Activated naive CD8-positive, alpha-beta T cell treated with anti-CD3 and anti-CD28 coated beads for 36 hours (primary cell): ENCODE data around the gene PTGR2. TPM values are rescaled to one million over a fixed set of nuclear protein-coding genes. Genes with fewer than 3 reads are reported as not detected.
A peak's percentile ranks its signal among the peaks of the same experiment; 100 is the strongest.
"Not testable (repeated sequence)": the region's sequence is repeated elsewhere in the genome, so short reads cannot be mapped to it uniquely, and the experiment has no call there.

ENCODE experiments used
- DNase-seq: peaks from one replicate; pipeline ENCODE4 v3.0.0; 2021
- H3K27ac Mint-ChIP-seq: one replicate; pipeline ENCODE4 v1.8.0; 2022; ENCODE audit warnings: mild to moderate bottlenecking, moderate library complexity, mixed read lengths
- H3K27me3 Mint-ChIP-seq: one replicate; pipeline ENCODE4 v1.8.0; 2022; ENCODE audit warnings: mild to moderate bottlenecking, mixed read lengths
- H3K36me3 Mint-ChIP-seq: one replicate; pipeline ENCODE4 v1.8.0; 2021; ENCODE audit warnings: mild to moderate bottlenecking, mixed read lengths
- H3K4me1 Mint-ChIP-seq: one replicate; pipeline ENCODE4 v1.8.0; 2021; ENCODE audit warnings: mixed read lengths
- H3K4me3 Mint-ChIP-seq: one replicate; pipeline ENCODE4 v1.8.0; 2022; ENCODE audit warnings: mild to moderate bottlenecking, moderate library complexity, mixed read lengths
- H3K9me3 Mint-ChIP-seq: one replicate; pipeline ENCODE4 v1.8.0; 2022; ENCODE audit warnings: mixed read lengths
- total RNA-seq, 2 experiments: library from RNA; stranded (reverse); gene quantifications; one replicate each; pipeline ENCODE4 v1.2.3, GENCODE V29; 2021

PTGR2 gene
- total RNA-seq, 2 experiments from 2014 or later, result 6.5 to 6.7 TPM

DNA sequence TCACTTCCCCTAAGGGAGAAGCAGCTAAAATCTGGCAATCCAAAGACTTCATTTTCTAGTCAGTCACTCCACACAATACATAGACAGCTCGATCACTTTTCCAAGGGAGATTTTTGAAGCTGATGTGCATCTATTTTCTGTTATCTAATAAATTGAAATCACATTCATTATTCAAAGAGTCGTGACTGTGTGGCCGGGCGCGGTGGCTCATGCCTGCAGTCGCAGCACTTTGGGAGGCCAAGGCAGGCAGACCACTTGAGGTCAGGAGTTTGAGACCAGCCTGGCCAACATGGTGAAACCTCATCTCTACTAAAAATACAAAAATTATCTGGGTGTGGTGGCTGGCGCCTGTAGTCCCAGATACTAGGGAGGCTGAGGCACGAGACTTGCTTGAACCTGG, 27.1 kb upstream of the PTGR2 start:
- no peak overlapping the region for H3K27ac Mint-ChIP-seq
- DNase-seq, result no peak
- H3K4me3 Mint-ChIP-seq, result no peak overlapping the region
- no peaks in the 10 kb centered on the region for H3K9me3 Mint-ChIP-seq
- H3K27me3 Mint-ChIP-seq, result peaks cover 3% of the 10 kb centered on the region
- H3K4me1 Mint-ChIP-seq, result peaks cover 8% of the 10 kb centered on the region
- no peaks in the 10 kb centered on the region for H3K36me3 Mint-ChIP-seq

DNA sequence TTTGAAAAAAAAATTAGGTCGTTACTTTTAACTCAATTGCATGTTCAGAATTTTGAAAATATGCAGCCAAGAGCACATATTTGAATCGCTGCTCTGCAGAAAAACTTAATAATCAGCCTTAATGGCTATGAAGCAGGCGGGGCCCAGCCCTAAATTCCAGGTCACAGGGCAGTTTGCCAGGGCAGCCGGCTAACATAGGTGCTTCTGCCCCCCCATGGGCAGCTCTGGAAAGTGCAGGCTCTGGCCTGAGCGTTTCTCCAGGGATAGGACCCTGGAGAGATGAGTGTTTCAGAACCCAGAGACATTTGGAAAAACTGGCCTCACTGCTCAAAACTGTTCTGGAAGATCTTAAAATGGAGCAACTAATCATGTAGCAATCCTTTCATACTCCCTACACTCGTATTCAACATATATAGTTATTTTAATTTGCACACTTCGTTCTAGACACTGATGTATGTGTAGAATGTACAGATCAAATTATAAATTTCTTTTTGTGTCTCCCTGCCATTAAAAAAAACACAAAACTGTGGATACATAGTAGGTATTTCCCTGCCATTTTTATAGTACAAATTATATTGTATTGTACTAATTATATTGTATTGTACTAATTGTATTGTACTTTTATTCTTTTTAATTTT, 26.0 kb upstream of the PTGR2 start:
- peaks cover 17% of the 10 kb centered on the region for H3K4me1 Mint-ChIP-seq
- no peaks in the 10 kb centered on the region for H3K36me3 Mint-ChIP-seq
- DNase-seq, result peak; percentile 78
- H3K9me3 Mint-ChIP-seq, result no peaks in the 10 kb centered on the region
- H3K27ac Mint-ChIP-seq, result no peak overlapping the region
- no peak overlapping the region for H3K4me3 Mint-ChIP-seq
- peaks cover 3% of the 10 kb centered on the region for H3K27me3 Mint-ChIP-seq

DNA sequence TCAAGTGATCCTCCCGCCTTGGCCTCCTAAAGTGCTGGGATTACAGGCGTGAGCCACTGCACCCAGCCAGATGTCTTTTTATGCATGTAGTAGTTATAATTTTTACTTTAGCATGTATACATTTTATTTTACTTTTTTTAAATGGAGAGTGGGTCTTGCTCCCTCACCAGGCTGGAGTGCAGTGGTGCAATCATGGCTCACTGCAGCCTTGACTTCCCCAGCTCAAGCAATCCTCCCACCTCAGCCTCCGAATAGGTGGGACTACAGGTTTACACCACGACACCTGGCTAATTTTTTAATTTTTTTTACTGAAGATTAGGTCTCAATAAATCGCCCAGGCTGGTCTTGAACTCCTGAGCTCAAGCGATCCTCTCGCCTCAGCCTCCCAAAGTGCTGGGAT, 24.4 kb upstream of the PTGR2 start:
- not testable (repeated sequence) for DNase-seq, H3K36me3 Mint-ChIP-seq, H3K9me3 Mint-ChIP-seq, H3K27ac Mint-ChIP-seq, H3K27me3 Mint-ChIP-seq, H3K4me3 Mint-ChIP-seq
- H3K4me1 Mint-ChIP-seq, result peaks cover 17% of the 10 kb centered on the region

DNA sequence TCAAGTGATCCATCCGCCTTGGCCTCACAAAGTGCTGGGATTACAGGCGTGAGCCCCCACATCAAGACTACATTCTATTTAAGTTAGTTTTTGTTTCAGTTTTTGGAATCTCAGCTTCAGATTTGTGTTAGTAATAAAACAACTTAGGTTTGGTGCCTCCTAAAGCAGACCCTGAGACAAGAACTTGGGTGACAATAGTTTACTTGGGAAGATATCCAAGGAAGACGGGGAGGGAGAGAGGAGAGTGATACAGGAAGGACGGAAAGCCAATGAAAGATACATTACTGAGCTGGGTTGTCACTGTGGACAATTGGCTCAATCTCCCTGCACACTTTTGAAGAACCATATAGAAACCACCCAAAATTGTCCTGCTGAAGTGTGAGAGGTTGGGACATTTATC, 22.6 kb upstream of the PTGR2 start:
- H3K36me3 Mint-ChIP-seq, result no peaks in the 10 kb centered on the region
- H3K27me3 Mint-ChIP-seq, result no peaks in the 10 kb centered on the region
- DNase-seq, result no peak
- H3K27ac Mint-ChIP-seq, result no peak overlapping the region
- H3K4me3 Mint-ChIP-seq, result no peak overlapping the region
- peaks cover 15% of the 10 kb centered on the region for H3K4me1 Mint-ChIP-seq
- H3K9me3 Mint-ChIP-seq, result no peaks in the 10 kb centered on the region

DNA sequence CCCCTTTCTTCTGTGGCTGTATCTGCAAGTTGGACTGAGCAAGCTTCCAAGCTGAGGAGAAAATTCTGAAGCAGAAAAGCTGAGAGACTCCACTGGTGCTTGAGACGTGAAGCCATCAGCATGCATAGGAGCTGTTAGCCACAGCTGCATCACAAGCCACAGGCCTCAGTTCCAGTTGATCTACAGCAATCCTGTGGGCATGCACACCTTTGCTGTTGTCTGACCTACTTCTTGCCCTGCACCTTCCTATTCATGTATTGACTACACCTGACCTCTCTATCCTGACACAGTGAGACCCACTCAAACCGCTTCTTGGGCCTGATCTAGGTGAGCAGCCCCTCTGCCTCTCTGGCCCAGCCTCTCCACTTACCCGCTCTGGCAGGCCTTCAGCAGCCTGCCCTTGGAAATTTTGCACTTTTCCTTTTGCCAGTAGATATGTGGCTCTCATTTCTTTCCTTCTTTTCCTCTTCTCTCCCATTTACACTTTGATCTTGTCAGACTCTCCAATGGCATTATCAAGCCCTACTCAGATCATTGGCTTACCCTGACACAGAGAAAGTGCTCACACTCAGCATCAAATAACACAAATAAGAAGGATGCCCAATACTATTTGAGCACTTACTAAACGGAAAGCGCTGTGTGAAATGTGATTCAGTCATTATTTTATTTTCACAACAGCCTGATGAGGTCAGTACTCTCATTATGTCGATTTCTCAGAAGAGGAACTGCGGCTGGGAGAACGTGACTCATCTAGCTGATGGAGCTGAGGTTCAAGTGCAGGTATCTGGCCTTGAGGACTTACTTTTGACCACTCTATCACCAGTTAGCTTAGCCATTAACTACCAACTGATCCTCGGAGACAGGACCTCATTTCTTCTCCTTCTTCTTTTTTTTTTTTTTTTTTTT, 21.9 kb upstream of the PTGR2 start:
- peaks cover 15% of the 10 kb centered on the region for H3K4me1 Mint-ChIP-seq
- H3K36me3 Mint-ChIP-seq, result no peaks in the 10 kb centered on the region
- no peaks in the 10 kb centered on the region for H3K9me3 Mint-ChIP-seq
- H3K4me3 Mint-ChIP-seq, result no peak overlapping the region
- peak overlapping the region; percentile 64 for H3K27ac Mint-ChIP-seq
- DNase-seq, result peak; percentile 49
- H3K27me3 Mint-ChIP-seq, result no peaks in the 10 kb centered on the region

DNA sequence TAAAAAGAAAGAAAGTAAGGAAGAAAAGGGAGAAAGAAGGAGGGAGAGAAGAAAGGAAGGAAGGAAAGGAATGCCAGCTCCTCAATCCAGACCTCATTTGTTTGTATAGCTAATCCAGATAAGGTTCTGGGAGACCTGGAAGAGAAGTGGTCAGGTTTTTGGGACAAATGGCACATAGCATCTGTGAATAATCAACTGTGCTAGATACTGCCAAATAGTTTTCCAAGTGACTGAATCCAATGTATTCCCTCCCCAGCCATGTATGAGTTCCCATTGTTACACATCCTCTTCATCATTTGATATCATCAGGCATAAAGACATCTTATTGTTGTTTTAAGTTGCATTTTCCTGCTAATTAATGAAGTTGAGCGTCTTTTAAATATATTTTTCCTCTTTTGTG, 18.6 kb upstream of the PTGR2 start:
- no peak overlapping the region for H3K27ac Mint-ChIP-seq
- no peaks in the 10 kb centered on the region for H3K36me3 Mint-ChIP-seq
- no peak overlapping the region for H3K4me3 Mint-ChIP-seq
- DNase-seq, result no peak
- no peaks in the 10 kb centered on the region for H3K9me3 Mint-ChIP-seq
- no peaks in the 10 kb centered on the region for H3K27me3 Mint-ChIP-seq
- peaks cover 15% of the 10 kb centered on the region for H3K4me1 Mint-ChIP-seq

DNA sequence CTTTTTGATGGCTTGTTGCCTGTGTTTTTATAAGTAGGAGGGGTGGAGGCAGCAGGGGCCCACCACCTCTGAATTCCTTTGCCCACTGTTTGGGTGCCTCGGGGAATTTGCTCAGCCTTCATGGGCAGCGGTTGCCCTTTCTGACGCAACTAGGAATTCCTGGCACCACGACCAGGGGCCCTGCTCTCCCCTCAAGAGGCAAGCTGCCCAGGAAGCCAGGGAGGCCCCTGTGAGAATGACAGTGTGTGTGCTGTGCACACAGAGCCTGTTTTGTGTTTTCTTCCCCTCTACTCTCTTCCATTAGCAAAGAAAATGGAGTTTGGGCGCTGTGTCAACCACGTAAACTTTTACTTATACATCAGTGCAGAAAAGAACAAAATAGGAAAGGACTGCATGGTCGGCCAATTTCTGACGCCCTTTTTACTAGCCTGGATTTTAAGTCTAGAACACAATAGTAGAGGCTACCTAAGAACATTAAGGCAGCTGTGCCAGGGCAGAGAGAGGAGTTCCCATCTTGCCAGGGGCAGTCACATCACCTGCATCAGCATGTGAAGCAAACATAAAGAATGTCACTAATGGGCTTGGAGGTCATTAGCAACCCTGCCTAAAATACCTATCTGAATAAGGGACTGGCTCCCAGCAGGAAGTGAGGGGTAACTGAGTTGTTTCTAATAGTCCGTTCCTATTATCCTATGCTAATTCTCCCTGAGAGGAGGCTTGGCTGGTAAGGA, 17.9 kb upstream of the PTGR2 start:
- Mint-ChIP-seq H3K9me3 (no peaks in the 10 kb centered on the region), H3K27ac (no peak overlapping the region)

DNA sequence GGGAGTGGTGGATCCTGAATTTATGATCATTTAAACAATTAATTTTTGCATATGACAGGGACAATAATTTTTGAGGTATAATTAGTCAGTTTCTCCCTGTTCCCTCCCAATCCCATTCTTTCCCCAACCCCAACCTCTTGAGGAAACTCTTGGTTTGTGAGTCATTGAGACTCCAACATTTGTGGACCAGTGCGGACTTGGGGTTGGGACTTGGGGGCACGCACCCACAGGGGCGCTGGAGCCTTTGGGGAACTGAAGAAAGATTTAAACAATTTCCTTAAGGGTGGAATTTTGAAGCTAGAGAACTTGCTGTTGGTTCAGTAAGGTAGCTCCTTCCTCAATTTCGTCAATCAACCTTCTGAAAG, 17.4 kb upstream of the PTGR2 start:
- peaks cover 12% of the 10 kb centered on the region for H3K4me1 Mint-ChIP-seq
- H3K4me3 Mint-ChIP-seq, result no peak overlapping the region

More for the DNA sequence above, 17.9 kb upstream of the PTGR2 start:
- Mint-ChIP-seq H3K4me3 (no peak overlapping the region), H3K4me1 (peaks cover 15% of the 10 kb centered on the region), H3K36me3 (no peaks in the 10 kb centered on the region), H3K27me3 (no peaks in the 10 kb centered on the region)
- no peak for DNase-seq

DNA sequence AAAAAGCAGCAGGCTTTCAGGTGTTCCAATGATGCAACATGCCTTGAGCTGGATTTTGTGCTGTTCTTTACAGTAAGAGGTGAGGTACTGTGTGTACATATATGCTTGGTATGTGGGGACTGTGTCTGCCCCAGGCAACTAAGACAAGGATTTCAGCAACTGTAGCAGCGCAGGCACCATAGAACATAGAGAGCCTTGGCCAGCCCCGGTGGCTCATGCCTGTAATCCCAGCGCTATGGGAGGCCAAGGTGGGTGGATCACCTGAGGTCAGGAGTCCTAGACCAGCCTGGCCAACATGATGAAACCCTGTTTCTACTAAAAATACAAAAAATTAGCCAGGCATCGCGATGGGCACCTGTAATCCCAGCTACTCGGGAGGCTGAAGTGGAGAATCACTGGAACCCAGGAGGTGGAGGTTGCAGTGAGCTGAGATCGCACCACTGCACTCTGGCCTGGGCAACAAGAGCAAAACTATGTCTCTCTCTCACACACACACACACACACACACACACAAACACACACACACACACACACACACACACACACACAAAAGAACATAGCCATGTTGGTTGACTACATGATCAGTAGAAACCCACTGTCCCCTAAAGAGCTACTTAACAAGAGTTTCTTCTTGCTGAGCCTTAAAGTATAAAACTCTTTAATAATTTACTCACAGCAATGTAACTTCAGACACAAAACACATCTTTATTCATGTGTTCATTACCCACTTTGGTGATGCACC, 13.2 kb upstream of the PTGR2 start:
- H3K36me3 Mint-ChIP-seq, H3K4me3 Mint-ChIP-seq, H3K4me1 Mint-ChIP-seq, H3K9me3 Mint-ChIP-seq, DNase-seq, H3K27ac Mint-ChIP-seq, H3K27me3 Mint-ChIP-seq: not testable (repeated sequence)

More for the DNA sequence above, 17.4 kb upstream of the PTGR2 start:
- DNase-seq, result no peak
- Mint-ChIP-seq H3K36me3 (no peaks in the 10 kb centered on the region), H3K27ac (no peak overlapping the region), H3K9me3 (no peaks in the 10 kb centered on the region), H3K27me3 (no peaks in the 10 kb centered on the region)

DNA sequence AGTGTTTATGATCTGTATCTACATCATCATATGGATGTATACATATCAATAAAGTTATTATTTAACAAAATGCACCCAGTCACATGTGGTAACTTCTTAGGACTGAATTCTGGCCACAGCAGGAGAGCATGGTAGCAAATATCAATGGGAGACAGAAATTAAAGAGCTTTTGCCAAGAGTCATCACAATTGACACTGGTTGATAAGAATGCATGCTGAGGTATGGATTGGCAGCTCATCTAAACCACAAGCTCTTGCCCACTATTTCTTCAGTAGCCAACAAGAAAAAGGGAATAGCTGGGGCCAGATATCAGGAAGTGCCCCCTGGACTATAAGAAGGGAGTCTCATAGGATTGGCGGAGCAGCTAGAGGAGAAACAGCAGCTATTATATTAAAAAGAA, 9.4 kb upstream of the PTGR2 start:
- Mint-ChIP-seq H3K27me3 (no peaks in the 10 kb centered on the region), H3K4me3 (no peak overlapping the region), H3K9me3 (no peaks in the 10 kb centered on the region), H3K36me3 (no peaks in the 10 kb centered on the region), H3K4me1 (no peaks in the 10 kb centered on the region), H3K27ac (no peak overlapping the region)
- no peak for DNase-seq

DNA sequence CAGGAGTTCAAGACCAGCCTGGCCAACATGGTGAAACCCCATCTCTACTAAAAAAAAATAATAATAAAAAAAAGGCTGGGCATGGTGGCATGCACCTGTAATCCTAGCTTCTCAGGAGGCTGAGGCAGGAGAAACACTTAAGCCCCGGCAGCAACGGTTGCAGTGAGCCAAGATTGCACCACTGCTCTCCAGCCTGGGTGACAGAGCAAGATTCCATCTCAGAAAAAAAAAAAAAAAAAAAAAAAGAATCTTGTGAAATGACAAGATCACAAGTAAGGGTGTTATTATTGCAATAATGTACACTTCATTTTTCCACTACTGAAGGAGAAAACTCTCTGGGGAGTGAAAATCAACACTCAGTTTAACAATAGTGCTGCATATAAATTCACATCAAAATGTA, 8.8 kb upstream of the PTGR2 start:
- no peaks in the 10 kb centered on the region for H3K27me3 Mint-ChIP-seq
- no peaks in the 10 kb centered on the region for H3K9me3 Mint-ChIP-seq
- no peak overlapping the region for H3K27ac Mint-ChIP-seq
- DNase-seq, result no peak
- no peaks in the 10 kb centered on the region for H3K4me1 Mint-ChIP-seq
- no peak overlapping the region for H3K4me3 Mint-ChIP-seq
- no peaks in the 10 kb centered on the region for H3K36me3 Mint-ChIP-seq

DNA sequence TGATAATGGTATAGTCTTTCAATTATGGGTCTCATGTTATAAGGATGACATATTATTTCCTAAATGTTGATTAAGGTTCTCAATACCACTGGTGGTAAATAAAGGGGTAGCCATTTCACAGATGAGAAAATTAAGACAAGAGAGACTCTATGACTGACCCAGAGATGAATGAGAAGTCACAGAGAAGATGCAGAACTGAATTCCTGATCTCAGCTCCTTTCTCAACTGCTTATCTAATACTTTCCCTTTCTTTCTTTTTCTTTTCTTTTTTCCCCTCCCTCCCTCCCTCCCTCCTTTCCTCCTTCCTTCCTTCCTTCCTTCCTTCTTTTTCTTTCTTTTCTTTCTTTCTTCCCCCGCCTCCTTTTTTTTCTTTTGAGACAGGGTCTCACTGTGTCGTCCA, 8.3 kb upstream of the PTGR2 start:
- no peak overlapping the region for H3K4me3 Mint-ChIP-seq
- DNase-seq, result no peak
- no peaks in the 10 kb centered on the region for H3K36me3 Mint-ChIP-seq
- H3K27ac Mint-ChIP-seq, result no peak overlapping the region
- H3K4me1 Mint-ChIP-seq, result no peaks in the 10 kb centered on the region
- no peaks in the 10 kb centered on the region for H3K27me3 Mint-ChIP-seq
- no peaks in the 10 kb centered on the region for H3K9me3 Mint-ChIP-seq

DNA sequence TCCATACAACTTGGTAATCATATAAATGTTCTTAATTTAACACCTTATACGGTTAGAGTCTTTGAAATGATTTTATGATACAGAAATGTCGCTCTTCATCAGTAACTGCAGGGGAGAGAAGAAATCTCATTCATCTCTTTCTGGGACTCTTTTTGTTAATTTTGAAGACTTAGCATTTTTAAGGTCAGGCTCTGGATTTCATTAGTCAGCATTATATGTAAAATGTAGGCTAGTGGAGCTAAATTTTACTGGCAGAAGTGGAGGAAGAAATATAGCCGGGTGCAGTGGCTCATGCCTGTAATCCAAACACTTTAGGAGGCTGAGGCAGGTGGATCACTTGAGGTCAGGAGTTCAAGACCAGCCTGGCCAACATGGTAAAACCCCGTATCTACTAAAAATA, 4.7 kb upstream of the PTGR2 start:
- Mint-ChIP-seq H3K9me3 (no peaks in the 10 kb centered on the region), H3K36me3 (peaks cover 1% of the 10 kb centered on the region), H3K4me3 (no peak overlapping the region), H3K27ac (no peak overlapping the region), H3K27me3 (no peaks in the 10 kb centered on the region), H3K4me1 (peaks cover 1% of the 10 kb centered on the region)
- no peak for DNase-seq

DNA sequence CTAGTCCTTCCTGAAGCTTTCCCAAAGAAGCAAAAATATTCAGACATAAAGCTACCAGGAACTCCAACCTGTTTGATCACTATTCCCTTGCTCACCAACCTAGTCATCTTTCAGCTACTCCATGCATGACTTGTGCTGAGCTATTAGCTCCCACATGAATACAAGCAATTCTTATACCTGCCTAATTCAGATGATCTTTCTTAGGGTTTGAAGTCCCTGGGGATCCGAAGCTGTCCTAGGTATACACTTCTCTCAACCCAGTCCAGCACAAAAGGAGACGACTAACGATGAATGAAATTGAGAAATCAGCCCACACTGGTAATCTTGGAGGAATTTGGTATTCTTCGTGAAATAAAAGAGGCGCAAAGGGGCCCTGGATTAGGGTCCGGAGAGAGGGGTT, 631 bp upstream of the PTGR2 start:
- Mint-ChIP-seq H3K27ac (peak overlapping the region; percentile 99), H3K4me1 (peaks cover 16% of the 10 kb centered on the region), H3K4me3 (peak overlapping the region; percentile 95), H3K27me3 (no peaks in the 10 kb centered on the region), H3K9me3 (no peaks in the 10 kb centered on the region), H3K36me3 (peaks cover 8% of the 10 kb centered on the region)
- no peak for DNase-seq

DNA sequence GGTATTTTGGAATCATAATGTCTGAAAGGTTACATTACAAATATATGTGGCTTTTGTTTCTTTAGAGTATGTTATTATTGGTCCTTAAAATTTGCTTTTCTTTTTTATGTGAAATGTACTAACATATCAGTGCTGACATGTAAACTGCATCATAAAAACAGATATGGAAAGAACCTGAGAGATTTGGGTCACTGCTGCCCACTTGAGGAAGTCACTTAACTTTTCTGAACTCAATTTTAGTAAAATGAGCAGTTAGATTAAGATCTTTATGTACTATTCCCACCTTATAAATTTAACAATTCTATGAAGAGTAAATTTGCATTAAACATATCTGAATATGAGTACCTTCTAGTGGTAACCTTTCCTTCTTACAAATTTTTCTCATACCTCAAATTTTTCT, 7.5 kb downstream of the PTGR2 start:
- Mint-ChIP-seq H3K27ac (no peak overlapping the region), H3K36me3 (no peaks in the 10 kb centered on the region), H3K4me3 (no peak overlapping the region), H3K9me3 (no peaks in the 10 kb centered on the region), H3K4me1 (no peaks in the 10 kb centered on the region), H3K27me3 (no peaks in the 10 kb centered on the region)
- no peak for DNase-seq
